Astrocyte (in vitro differentiated cells and primary cell): ENCODE measurements around the gene KANK2. TPM values are rescaled to one million over a fixed set of nuclear protein-coding genes. Genes with fewer than 3 reads are reported as not detected.
"Not testable (repeated sequence)": the region's sequence is repeated elsewhere in the genome, so short reads cannot be mapped to it uniquely, and the experiment has no call there.

Source experiments
- DNase-seq: peaks from one replicate; pipeline ENCODE4 v3.0.0-alpha.2; 2010; ENCODE audit warnings: low read depth
- FAIRE-seq: peaks from 2 replicates; lab custom pipeline; 2011; peaks lifted over from hg19 to GRCh38; lab: Jason Lieb, UNC
- H2AFZ ChIP-seq: 2 replicates; pipeline ENCODE4 v1.6.0; 2012; ENCODE audit warnings: low read depth, low read length, inconsistent platforms
- H3K27ac ChIP-seq: 2 replicates; pipeline ENCODE4 v1.5.1; 2011; ENCODE audit warnings: low read depth, low read length, inconsistent platforms
- H3K27me3 ChIP-seq: 2 replicates; pipeline ENCODE4 v1.6.0; 2011; ENCODE audit warnings: low read length, inconsistent platforms; ENCODE audit not compliant: insufficient read depth
- H3K36me3 ChIP-seq: 2 replicates; pipeline ENCODE4 v1.5.1; 2011; ENCODE audit warnings: low read length, inconsistent platforms; ENCODE audit not compliant: insufficient read depth
- H3K4me1 ChIP-seq: 2 replicates; pipeline ENCODE4 v1.5.1; 2011; ENCODE audit warnings: low read length, inconsistent platforms; ENCODE audit not compliant: insufficient read depth
- H3K4me2 ChIP-seq: 2 replicates; pipeline ENCODE4 v1.6.0; 2012; ENCODE audit warnings: low read length, inconsistent platforms
- H3K4me3 ChIP-seq: 2 replicates; pipeline ENCODE4 v1.5.1; 2011; ENCODE audit warnings: low read depth, mild to moderate bottlenecking, low read length, inconsistent platforms; ENCODE audit not compliant: insufficient read depth
- H3K79me2 ChIP-seq: 2 replicates; pipeline ENCODE4 v1.6.0; 2012; ENCODE audit warnings: mild to moderate bottlenecking, low read length, inconsistent platforms; ENCODE audit not compliant: insufficient read depth
- H3K9ac ChIP-seq: 2 replicates; pipeline ENCODE4 v1.6.0; 2012; ENCODE audit warnings: mild to moderate bottlenecking, low read length, inconsistent platforms
- H3K9me3 ChIP-seq: 2 replicates; pipeline ENCODE4 v1.5.1; 2012; ENCODE audit warnings: low read depth, mild to moderate bottlenecking, low read length, inconsistent platforms; ENCODE audit not compliant: insufficient read depth
- H4K20me1 ChIP-seq: 2 replicates; pipeline ENCODE4 v1.6.0; 2012; ENCODE audit warnings: low read length, inconsistent platforms; ENCODE audit not compliant: insufficient read depth
- H3K27ac Mint-ChIP-seq: one replicate; pipeline ENCODE4 v1.8.0; 2021; ENCODE audit warnings: mild to moderate bottlenecking, mixed read lengths; ENCODE audit not compliant: unreplicated experiment
- H3K27me3 Mint-ChIP-seq: one replicate; pipeline ENCODE4 v1.8.0; 2021; ENCODE audit warnings: low read depth, mixed read lengths; ENCODE audit not compliant: unreplicated experiment
- H3K36me3 Mint-ChIP-seq: one replicate; pipeline ENCODE4 v1.8.0; 2021; ENCODE audit warnings: low read depth, mixed read lengths; ENCODE audit not compliant: unreplicated experiment
- H3K4me1 Mint-ChIP-seq: one replicate; pipeline ENCODE4 v1.8.0; 2021; ENCODE audit warnings: low read depth, mixed read lengths; ENCODE audit not compliant: unreplicated experiment
- H3K4me3 Mint-ChIP-seq: one replicate; pipeline ENCODE4 v1.8.0; 2021; ENCODE audit warnings: mild to moderate bottlenecking, moderate library complexity, mixed read lengths; ENCODE audit not compliant: unreplicated experiment
- H3K9me3 Mint-ChIP-seq: one replicate; pipeline ENCODE4 v1.8.0; 2021; ENCODE audit warnings: mild to moderate bottlenecking, mixed read lengths; ENCODE audit not compliant: unreplicated experiment
- CTCF ChIP-seq: IDR thresholded peaks from 2 replicates; pipeline ENCODE4 v1.5.1; 2011; ENCODE audit warnings: low read depth, mild to moderate bottlenecking, inconsistent platforms, low read length, moderate library complexity; ENCODE audit not compliant: insufficient read depth
- EZH2 ChIP-seq: IDR thresholded peaks from 2 replicates; pipeline ENCODE4 v1.6.1; 2012; ENCODE audit warnings: mild to moderate bottlenecking, low read length, inconsistent platforms; ENCODE audit not compliant: insufficient read depth
- total RNA-seq: library from RNA; stranded (reverse); gene quantifications from 2 replicates; pipeline ENCODE4 v1.2.1, GENCODE V29; 2021

The KANK2 gene
- total RNA-seq, 1 donor from 2014 or later, result 50.3 TPM

- Mint-ChIP-seq H3K9me3 (no peaks in the 10 kb centered on the region), H3K27ac (no peak overlapping the region), H3K4me3 (no peak overlapping the region), H3K36me3 (peaks cover 12% of the 10 kb centered on the region), H3K4me1 (peaks cover 2% of the 10 kb centered on the region), H3K27me3 (no peaks in the 10 kb centered on the region)
- Histone ChIP-seq H3K4me3 (no peak overlapping the region), H3K27ac (no peak overlapping the region), H3K79me2 (no peaks in the 10 kb centered on the region), H4K20me1 (peaks cover 57% of the 10 kb centered on the region), H2AFZ (no peak overlapping the region), H3K9ac (no peak overlapping the region), H3K4me2 (no peak overlapping the region), H3K9me3 (no peaks in the 10 kb centered on the region), H3K36me3 (peaks cover 46% of the 10 kb centered on the region), H3K27me3 (no peaks in the 10 kb centered on the region), H3K4me1 (no peaks in the 10 kb centered on the region)
- FAIRE-seq, result no peak
- DNase-seq, result no peak
- TF ChIP-seq EZH2 (no peak), CTCF (no peak)
Measured at GRCh38 chr19:11123114-11123513, 74.2 kb downstream of the KANK2 start.

GRCh38 chr19:11121963-11122362 lies 75.4 kb downstream of the KANK2 start:
- H3K27ac Mint-ChIP-seq, H3K9ac ChIP-seq: not testable (repeated sequence)
- H3K36me3 Mint-ChIP-seq, result peaks cover 12% of the 10 kb centered on the region

GRCh38 chr19:11116507-11116906 lies 80.8 kb downstream of the KANK2 start:
- H3K4me1 Mint-ChIP-seq, result peaks cover 2% of the 10 kb centered on the region
- no peaks in the 10 kb centered on the region for H3K9me3 Mint-ChIP-seq
- H3K4me3 Mint-ChIP-seq, result no peak overlapping the region
- peaks cover 64% of the 10 kb centered on the region for H3K36me3 ChIP-seq
- peaks cover 82% of the 10 kb centered on the region for H4K20me1 ChIP-seq
- H3K79me2 ChIP-seq, result peaks cover 9% of the 10 kb centered on the region
- no peaks in the 10 kb centered on the region for H3K27me3 ChIP-seq
- TF ChIP-seq EZH2 (no peak), CTCF (no peak)
- H3K36me3 Mint-ChIP-seq, result peaks cover 23% of the 10 kb centered on the region
- H3K9me3 ChIP-seq, result no peaks in the 10 kb centered on the region
- H3K27me3 Mint-ChIP-seq, result no peaks in the 10 kb centered on the region
- H3K27ac ChIP-seq, result no peak overlapping the region
- no peaks in the 10 kb centered on the region for H3K4me1 ChIP-seq
- no peak overlapping the region for H3K4me3 ChIP-seq
- H3K4me2 ChIP-seq, result no peak overlapping the region
- no peak overlapping the region for H2AFZ ChIP-seq
- no peak for FAIRE-seq
- no peak overlapping the region for H3K9ac ChIP-seq
- DNase-seq, result no peak
- no peak overlapping the region for H3K27ac Mint-ChIP-seq

More at GRCh38 chr19:11121963-11122362, 75.4 kb downstream of the KANK2 start:
- not testable (repeated sequence) for H3K4me1 ChIP-seq, H3K4me3 Mint-ChIP-seq, H3K79me2 ChIP-seq, H3K4me3 ChIP-seq, FAIRE-seq, H3K4me1 Mint-ChIP-seq, H3K9me3 Mint-ChIP-seq, H3K27ac ChIP-seq, H3K27me3 ChIP-seq, H3K4me2 ChIP-seq, DNase-seq, H2AFZ ChIP-seq, H3K9me3 ChIP-seq, H3K27me3 Mint-ChIP-seq
- peaks cover 52% of the 10 kb centered on the region for H3K36me3 ChIP-seq
- peaks cover 57% of the 10 kb centered on the region for H4K20me1 ChIP-seq
